Spinal cord (tissue), 10 donors: Measurements from ENCODE around the gene LYRM1. TPM values are rescaled to one million over a fixed set of nuclear protein-coding genes. Genes with fewer than 3 reads are reported as not detected.
"Not testable (repeated sequence)": the region's sequence is repeated elsewhere in the genome, so short reads cannot be mapped to it uniquely, and the experiment has no call there.

Experiments
- DNase-seq, 6 donors: peaks; one replicate each; pipeline versions ENCODE4 v3.0.0 to v3.0.0-alpha.2; 2013 to 2015; ENCODE audit warnings: low spot score in 6 of 6, low read depth in 4 of 6
- H3K27ac ChIP-seq: one replicate; pipeline ENCODE4 v1.5.1; 2013; ENCODE audit warnings: low read depth, low read length, control low read depth
- H3K27me3 ChIP-seq: one replicate; pipeline ENCODE4 v1.6.1; 2013; ENCODE audit warnings: low read length; ENCODE audit not compliant: control insufficient read depth, insufficient read depth
- H3K36me3 ChIP-seq: one replicate; pipeline ENCODE4 v1.6.1; 2013; ENCODE audit warnings: low read length; ENCODE audit not compliant: control insufficient read depth, insufficient read depth
- H3K4me1 ChIP-seq: one replicate; pipeline ENCODE4 v1.6.1; 2013; ENCODE audit warnings: low read length; ENCODE audit not compliant: control insufficient read depth, insufficient read depth
- H3K4me3 ChIP-seq: one replicate; pipeline ENCODE4 v1.5.1; 2013; ENCODE audit warnings: low read depth, low read length, control low read depth
- H3K9me3 ChIP-seq: one replicate; pipeline ENCODE4 v1.6.1; 2013; ENCODE audit warnings: low read length; ENCODE audit not compliant: control insufficient read depth, insufficient read depth
- WGBS: methylation state at CpG from one replicate; pipeline ENCODE4 v1.1.5; 2013; ENCODE audit warnings: missing lambda C conversion rate; ENCODE audit not compliant: insufficient coverage; 5-methylcytosine and 5-hydroxymethylcytosine counted together
- polyA plus RNA-seq, 2 donors: library from polyadenylated mRNA; unstranded; fragments of 120-200 nt; gene quantifications; one replicate each; pipeline ENCODE4 v1.2.1, GENCODE V29; 2013; ENCODE audit not compliant: insufficient read length in 2 of 2
- total RNA-seq, 2 donors: library from RNA; depleted of rRNA in 1 of 2; stranded (reverse); fragments of 120-200 nt in 1 of 2; fragments of >200 nt in 1 of 2; gene quantifications; one replicate each; pipeline versions ENCODE4 v1.2.3 to v1.2.4, GENCODE V29; 2013 to 2014
- donor health status: healthy.

LYRM1 gene
- total and polyA plus RNA-seq, 4 donors = 36.6 to 43.9 (median 38.6) TPM

- Histone ChIP-seq H3K4me1 (no peaks in the 10 kb centered on the region), H3K4me3 (no peak overlapping the region), H3K9me3 (no peaks in the 10 kb centered on the region), H3K27ac (no peak overlapping the region), H3K27me3 (no peaks in the 10 kb centered on the region), H3K36me3 (peaks cover 7% of the 10 kb centered on the region)
- WGBS = 100% methylated on average over 1 of the region's 1 CpG
- DNase-seq = no peak
These were observed 25.2 kb downstream of the LYRM1 start for GRCh38 chr16:20925751-20926150.

GRCh38 chr16:20928774-20929411 is 28.3 kb downstream of the LYRM1 start:
- H3K36me3 ChIP-seq = no peaks in the 10 kb centered on the region
- no peak overlapping the region for H3K4me3 ChIP-seq
- DNase-seq = peak in 1 of 6 donors; percentile 17
- H3K27ac ChIP-seq = no peak overlapping the region
- no peaks in the 10 kb centered on the region for H3K27me3 ChIP-seq
- no peaks in the 10 kb centered on the region for H3K4me1 ChIP-seq
- 90% methylated on average over 5 of the region's 5 CpGs for WGBS
- no peaks in the 10 kb centered on the region for H3K9me3 ChIP-seq

GRCh38 chr16:20929676-20930364 is 29.2 kb downstream of the LYRM1 start:
- not testable (repeated sequence) for H3K36me3 ChIP-seq, H3K4me3 ChIP-seq

GRCh38 chr16:20930365-20930690 is 29.8 kb downstream of the LYRM1 start:
- no peak overlapping the region for H3K27ac ChIP-seq
- no peaks in the 10 kb centered on the region for H3K27me3 ChIP-seq

More at GRCh38 chr16:20929676-20930364, 29.2 kb downstream of the LYRM1 start:
- DNase-seq, H3K27ac ChIP-seq, H3K27me3 ChIP-seq, H3K9me3 ChIP-seq, H3K4me1 ChIP-seq: not testable (repeated sequence)
- WGBS = 77% methylated on average over 7 of the region's 10 CpGs

GRCh38 chr16:20931066-20931600 is 30.6 kb downstream of the LYRM1 start:
- no CpG with 5 or more reads among the region's 5 CpGs for WGBS
- Histone ChIP-seq H3K4me1 (no peaks in the 10 kb centered on the region), H3K4me3 (no peak overlapping the region), H3K27ac (no peak overlapping the region), H3K9me3 (no peaks in the 10 kb centered on the region), H3K36me3 (no peaks in the 10 kb centered on the region), H3K27me3 (no peaks in the 10 kb centered on the region)
- peak in 1 of 6 donors; percentile 75 for DNase-seq

More at GRCh38 chr16:20930365-20930690, 29.8 kb downstream of the LYRM1 start:
- Histone ChIP-seq H3K9me3 (no peaks in the 10 kb centered on the region), H3K36me3 (no peaks in the 10 kb centered on the region), H3K4me1 (no peaks in the 10 kb centered on the region), H3K4me3 (no peak overlapping the region)
- DNase-seq = no peak
- WGBS = no CpG with 5 or more reads among the region's 1 CpG

GRCh38 chr16:20933589-20933988 is 33.0 kb downstream of the LYRM1 start:
- Histone ChIP-seq H3K36me3 (no peaks in the 10 kb centered on the region), H3K9me3 (no peaks in the 10 kb centered on the region), H3K27me3 (no peaks in the 10 kb centered on the region), H3K4me3 (no peak overlapping the region), H3K4me1 (no peaks in the 10 kb centered on the region), H3K27ac (no peak overlapping the region)
- no peak for DNase-seq

- WGBS = 90% methylated on average over 6 of the region's 6 CpGs
- H3K36me3 ChIP-seq = no peaks in the 10 kb centered on the region
- H3K9me3 ChIP-seq = no peaks in the 10 kb centered on the region
- no peak for DNase-seq
- no peak overlapping the region for H3K4me3 ChIP-seq
- H3K4me1 ChIP-seq = no peaks in the 10 kb centered on the region
- no peak overlapping the region for H3K27ac ChIP-seq
- H3K27me3 ChIP-seq = no peaks in the 10 kb centered on the region
These were observed 37.2 kb downstream of the LYRM1 start for GRCh38 chr16:20937736-20938135.

GRCh38 chr16:20938426-20938825 is 37.9 kb downstream of the LYRM1 start:
- DNase-seq = no peak
- Histone ChIP-seq H3K9me3 (no peaks in the 10 kb centered on the region), H3K27me3 (no peaks in the 10 kb centered on the region), H3K27ac (no peak overlapping the region), H3K4me1 (no peaks in the 10 kb centered on the region), H3K4me3 (no peak overlapping the region), H3K36me3 (no peaks in the 10 kb centered on the region)
- WGBS = no CpG with 5 or more reads among the region's 2 CpGs

GRCh38 chr16:20939611-20940010 is 39.0 kb downstream of the LYRM1 start:
- Histone ChIP-seq H3K9me3 (no peaks in the 10 kb centered on the region), H3K27ac (no peak overlapping the region), H3K27me3 (no peaks in the 10 kb centered on the region), H3K4me3 (no peak overlapping the region), H3K36me3 (no peaks in the 10 kb centered on the region), H3K4me1 (no peaks in the 10 kb centered on the region)
- DNase-seq = no peak
